WTC11 (cell line): ENCODE measurements around the gene RFPL3. TPM values are rescaled to one million over a fixed set of nuclear protein-coding genes. Genes with fewer than 3 reads are reported as not detected.
A peak's percentile ranks its signal among the peaks of the same experiment; 100 is the strongest.

Source experiments
- ATAC-seq: fragments of 200-7000 bp; cut with Tn5 transposase; 2 replicates; pipeline ENCODE4 v1.10.0; 2021; ENCODE audit warnings: mild to moderate bottlenecking, moderate library complexity
- CTCF ChIA-PET: fragments of 300-600 bp; sonication (Branson Sonifier 250); formaldehyde crosslinking; loops from one replicate; lab custom pipeline; 2021; ENCODE audit warnings: antibody characterized with exemption; lab: Charles Lee
- POLR2A ChIA-PET: fragments of 350-600 bp; sonication (Branson Sonifier 250); formaldehyde crosslinking; loops from one replicate; lab custom pipeline; 2021; ENCODE audit warnings: antibody characterized with exemption; lab: Charles Lee
- DNase-seq: peaks from one replicate; pipeline ENCODE4 v3.0.0; 2021; ENCODE audit warnings: low spot score
- H3K27ac Mint-ChIP-seq: 2 replicates; pipeline ENCODE4 v1.8.0; 2021; ENCODE audit warnings: mixed read lengths
- H3K27me3 Mint-ChIP-seq: 2 replicates; pipeline ENCODE4 v1.8.0; 2021; ENCODE audit warnings: low read depth, mild to moderate bottlenecking, moderate library complexity, mixed read lengths
- H3K36me3 Mint-ChIP-seq: 2 replicates; pipeline ENCODE4 v1.8.0; 2021; ENCODE audit warnings: mixed read lengths
- H3K4me1 Mint-ChIP-seq: 2 replicates; pipeline ENCODE4 v1.8.0; 2022; ENCODE audit warnings: mixed read lengths
- H3K4me3 Mint-ChIP-seq: 2 replicates; pipeline ENCODE4 v1.8.0; 2021; ENCODE audit warnings: mild to moderate bottlenecking, moderate library complexity, mixed read lengths
- H3K9me3 Mint-ChIP-seq: 2 replicates; pipeline ENCODE4 v1.8.0; 2021; ENCODE audit warnings: mixed read lengths
- ATF6 ChIP-seq: sonication (generic); formaldehyde crosslinking; IDR thresholded peaks from 2 replicates; pipeline ENCODE4 v1.8.1; 2023; ENCODE audit warnings: mild to moderate bottlenecking, missing genetic modification reagents
- E2F4 ChIP-seq: sonication (generic); formaldehyde crosslinking; IDR thresholded peaks from 2 replicates; pipeline ENCODE4 v1.8.1; 2022; ENCODE audit warnings: low read depth, mild to moderate bottlenecking, moderate library complexity, missing genetic modification reagents, borderline replicate concordance
- E2F5 ChIP-seq: sonication (generic); formaldehyde crosslinking; IDR thresholded peaks from 2 replicates; pipeline ENCODE4 v1.8.1; 2022; ENCODE audit warnings: mild to moderate bottlenecking, moderate library complexity, missing genetic modification reagents
- GABPB1 ChIP-seq: sonication (generic); formaldehyde crosslinking; IDR thresholded peaks from 2 replicates; pipeline ENCODE4 v1.8.1; 2023; ENCODE audit warnings: mild to moderate bottlenecking, missing genetic modification reagents
- JUN ChIP-seq: sonication (generic); formaldehyde crosslinking; IDR thresholded peaks from 2 replicates; pipeline ENCODE4 v1.8.0; 2023; ENCODE audit warnings: mild to moderate bottlenecking, missing genetic modification reagents
- NFATC4 ChIP-seq: fragments of 250-450 bp; sonication (Bioruptor Pico); IDR thresholded peaks from 2 replicates; pipeline ENCODE4 v1.9.0; 2021; ENCODE audit warnings: mild to moderate bottlenecking
- NFE2L1 ChIP-seq: sonication (generic); formaldehyde crosslinking; IDR thresholded peaks from 2 replicates; pipeline ENCODE4 v1.8.1; 2023; ENCODE audit warnings: missing genetic modification reagents
- NR2C2 ChIP-seq: sonication (generic); formaldehyde crosslinking; IDR thresholded peaks from 2 replicates; pipeline ENCODE4 v1.8.0; 2022; ENCODE audit warnings: mild to moderate bottlenecking, missing genetic modification reagents
- RORB ChIP-seq: fragments of 250-450 bp; sonication (Bioruptor Pico); IDR thresholded peaks from 2 replicates; pipeline ENCODE4 v1.9.0; 2021; ENCODE audit warnings: mild to moderate bottlenecking
- SMAD3 ChIP-seq: sonication (generic); formaldehyde crosslinking; IDR thresholded peaks from 2 replicates; pipeline ENCODE4 v1.8.0; 2022; ENCODE audit warnings: missing genetic modification reagents, mild to moderate bottlenecking, borderline replicate concordance
- STAT6 ChIP-seq: sonication (generic); formaldehyde crosslinking; conservative IDR thresholded peaks from 2 replicates; pipeline ENCODE4 v1.8.1; 2023; ENCODE audit warnings: mild to moderate bottlenecking, low read depth, missing genetic modification reagents, moderate library complexity
- USF2 ChIP-seq: sonication (generic); formaldehyde crosslinking; IDR thresholded peaks from 2 replicates; pipeline ENCODE4 v1.8.1; 2023; ENCODE audit warnings: mild to moderate bottlenecking, missing genetic modification reagents, moderate library complexity
- ZMAT4 ChIP-seq: fragments of 250-450 bp; sonication (Bioruptor Pico); IDR thresholded peaks from 2 replicates; pipeline ENCODE4 v1.9.0; 2021; ENCODE audit warnings: mild to moderate bottlenecking
- ZNF263 ChIP-seq: sonication (generic); formaldehyde crosslinking; IDR thresholded peaks from 2 replicates; pipeline ENCODE4 v1.8.1; 2022; ENCODE audit warnings: low read depth, mild to moderate bottlenecking, moderate library complexity, missing genetic modification reagents
- total RNA-seq: library from RNA; stranded (reverse); gene quantifications from 3 replicates; pipeline ENCODE4 v1.2.3, GENCODE V29; 2021
- TF ChIP-seq, protein P1 (sequence below): fragments of 250-450 bp; sonication (Bioruptor Pico); IDR thresholded peaks from 2 replicates; pipeline ENCODE4 v1.8.0; 2021; ENCODE audit warnings: mild to moderate bottlenecking
- TF ChIP-seq, protein P2 (sequence below): fragments of 200-600 bp; IDR thresholded peaks from 2 replicates; pipeline ENCODE4 v1.8.0; 2022; ENCODE audit warnings: antibody characterized with exemption
- TF ChIP-seq, protein P3 (sequence below): sonication (generic); formaldehyde crosslinking; IDR thresholded peaks from 2 replicates; pipeline ENCODE4 v1.8.1; 2023; ENCODE audit warnings: mild to moderate bottlenecking, missing genetic modification reagents

RFPL3 gene
- total RNA-seq, 1 experiment from 2014 or later = not detected

- Mint-ChIP-seq H3K27me3 (no peaks in the 10 kb centered on the region; the same call in 1 of the 2 replicates), H3K36me3 (peaks cover 11% of the 10 kb centered on the region), H3K4me1 (peaks cover 24% of the 10 kb centered on the region)
Observed at GRCh38 chr22:32326647-32327046, 31.0 kb upstream of the RFPL3 start.

GRCh38 chr22:32327066-32327465 is 30.6 kb upstream of the RFPL3 start:
- Mint-ChIP-seq H3K4me3 (no peak overlapping the region), H3K4me1 (peaks cover 24% of the 10 kb centered on the region)
- TF ChIP-seq E2F4 (no peak), STAT6 (CRISPR knock-in tag) (no peak), RORB (CRISPR knock-in tag) (no peak), ZNF263 (CRISPR knock-in tag) (no peak), NFE2L1 (CRISPR knock-in tag) (no peak), NR2C2 (CRISPR knock-in tag) (no peak), GABPB1 (CRISPR knock-in tag) (no peak)
- TF ChIP-seq, protein P1, sequence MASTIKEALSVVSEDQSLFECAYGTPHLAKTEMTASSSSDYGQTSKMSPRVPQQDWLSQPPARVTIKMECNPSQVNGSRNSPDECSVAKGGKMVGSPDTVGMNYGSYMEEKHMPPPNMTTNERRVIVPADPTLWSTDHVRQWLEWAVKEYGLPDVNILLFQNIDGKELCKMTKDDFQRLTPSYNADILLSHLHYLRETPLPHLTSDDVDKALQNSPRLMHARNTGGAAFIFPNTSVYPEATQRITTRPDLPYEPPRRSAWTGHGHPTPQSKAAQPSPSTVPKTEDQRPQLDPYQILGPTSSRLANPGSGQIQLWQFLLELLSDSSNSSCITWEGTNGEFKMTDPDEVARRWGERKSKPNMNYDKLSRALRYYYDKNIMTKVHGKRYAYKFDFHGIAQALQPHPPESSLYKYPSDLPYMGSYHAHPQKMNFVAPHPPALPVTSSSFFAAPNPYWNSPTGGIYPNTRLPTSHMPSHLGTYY (CRISPR knock-in tag) = no peak

More at GRCh38 chr22:32326647-32327046, 31.0 kb upstream of the RFPL3 start:
- DNase-seq (no peak), ATAC-seq (no peak)
- H3K27ac Mint-ChIP-seq = peak overlapping the region; percentile 91
- no peak overlapping the region for H3K4me3 Mint-ChIP-seq
- TF ChIP-seq ZMAT4 (CRISPR knock-in tag) (no peak), RORB (CRISPR knock-in tag) (no peak), JUN (CRISPR knock-in tag) (no peak), SMAD3 (CRISPR knock-in tag) (no peak), ATF6 (CRISPR knock-in tag) (no peak), NFATC4 (CRISPR knock-in tag) (no peak), E2F5 (CRISPR knock-in tag) (no peak), USF2 (CRISPR knock-in tag) (no peak), NR2C2 (CRISPR knock-in tag) (no peak), NFE2L1 (CRISPR knock-in tag) (no peak)
- TF ChIP-seq, protein P2, sequence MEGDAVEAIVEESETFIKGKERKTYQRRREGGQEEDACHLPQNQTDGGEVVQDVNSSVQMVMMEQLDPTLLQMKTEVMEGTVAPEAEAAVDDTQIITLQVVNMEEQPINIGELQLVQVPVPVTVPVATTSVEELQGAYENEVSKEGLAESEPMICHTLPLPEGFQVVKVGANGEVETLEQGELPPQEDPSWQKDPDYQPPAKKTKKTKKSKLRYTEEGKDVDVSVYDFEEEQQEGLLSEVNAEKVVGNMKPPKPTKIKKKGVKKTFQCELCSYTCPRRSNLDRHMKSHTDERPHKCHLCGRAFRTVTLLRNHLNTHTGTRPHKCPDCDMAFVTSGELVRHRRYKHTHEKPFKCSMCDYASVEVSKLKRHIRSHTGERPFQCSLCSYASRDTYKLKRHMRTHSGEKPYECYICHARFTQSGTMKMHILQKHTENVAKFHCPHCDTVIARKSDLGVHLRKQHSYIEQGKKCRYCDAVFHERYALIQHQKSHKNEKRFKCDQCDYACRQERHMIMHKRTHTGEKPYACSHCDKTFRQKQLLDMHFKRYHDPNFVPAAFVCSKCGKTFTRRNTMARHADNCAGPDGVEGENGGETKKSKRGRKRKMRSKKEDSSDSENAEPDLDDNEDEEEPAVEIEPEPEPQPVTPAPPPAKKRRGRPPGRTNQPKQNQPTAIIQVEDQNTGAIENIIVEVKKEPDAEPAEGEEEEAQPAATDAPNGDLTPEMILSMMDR = no peak
- TF ChIP-seq, protein P3, sequence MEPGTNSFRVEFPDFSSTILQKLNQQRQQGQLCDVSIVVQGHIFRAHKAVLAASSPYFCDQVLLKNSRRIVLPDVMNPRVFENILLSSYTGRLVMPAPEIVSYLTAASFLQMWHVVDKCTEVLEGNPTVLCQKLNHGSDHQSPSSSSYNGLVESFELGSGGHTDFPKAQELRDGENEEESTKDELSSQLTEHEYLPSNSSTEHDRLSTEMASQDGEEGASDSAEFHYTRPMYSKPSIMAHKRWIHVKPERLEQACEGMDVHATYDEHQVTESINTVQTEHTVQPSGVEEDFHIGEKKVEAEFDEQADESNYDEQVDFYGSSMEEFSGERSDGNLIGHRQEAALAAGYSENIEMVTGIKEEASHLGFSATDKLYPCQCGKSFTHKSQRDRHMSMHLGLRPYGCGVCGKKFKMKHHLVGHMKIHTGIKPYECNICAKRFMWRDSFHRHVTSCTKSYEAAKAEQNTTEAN = no peak
- peaks cover 15% of the 10 kb centered on the region for H3K9me3 Mint-ChIP-seq
- POLR2A ChIA-PET = no interaction called here
- CTCF ChIA-PET = no interaction called here

More at GRCh38 chr22:32327066-32327465, 30.6 kb upstream of the RFPL3 start:
- H3K27ac Mint-ChIP-seq = peak overlapping the region; percentile 42; the same call in 1 of the 2 replicates
- peaks cover 11% of the 10 kb centered on the region for H3K36me3 Mint-ChIP-seq
- DNase-seq = no peak
- ChIA-PET POLR2A (no interaction called here), CTCF (no interaction called here)
- ATAC-seq = no peak
- no peaks in the 10 kb centered on the region; the same call in 1 of the 2 replicates for H3K27me3 Mint-ChIP-seq
- peaks cover 13% of the 10 kb centered on the region for H3K9me3 Mint-ChIP-seq
